Neural progenitor cell (in vitro differentiated cells): ENCODE results near the gene SSX2IP.

Experiments
- CTCF ChIP-seq: fragments of 200-600 bp; sonication (generic); IDR thresholded peaks from 2 replicates; pipeline ENCODE4 v1.5.1; 2017; ENCODE audit warnings: antibody characterized with exemption, mild to moderate bottlenecking
- EZH2 ChIP-seq: fragments of 200-600 bp; sonication (generic); IDR thresholded peaks from 2 replicates; pipeline ENCODE4 v1.6.1; 2017; ENCODE audit warnings: antibody characterized with exemption, mild to moderate bottlenecking, moderate library complexity
- EZH2phosphoT487 ChIP-seq: fragments of 200-600 bp; sonication (generic); IDR thresholded peaks from 2 replicates; pipeline ENCODE4 v1.6.1; 2017; ENCODE audit warnings: antibody characterized with exemption

- TF ChIP-seq CTCF (no peak), EZH2phosphoT487 (no peak), EZH2 (no peak)
These were observed 17.8 kb upstream of the SSX2IP start for GRCh38 chr1:84708031-84708430.
